Esophagus squamous epithelium (tissue), 4 donors: Measurements from ENCODE around the gene BANF2.

Experiments
- CTCF ChIP-seq, 6 experiments: fragments of 450-650 bp in 4 of 6; fragments of 200-600 bp in 2 of 6; sonication (generic) in 2 of 6; IDR thresholded peaks; one replicate each; pipeline ENCODE4 v1.5.1; 2016 to 2019; ENCODE audit warnings: antibody characterized with exemption in 6 of 6, mild to moderate bottlenecking in 4 of 6, moderate library complexity in 4 of 6
- POLR2A ChIP-seq, 4 donors: fragments of 450-650 bp; IDR thresholded peaks; one replicate each; pipeline ENCODE4 v1.6.1; 2017; ENCODE audit warnings: antibody characterized with exemption in 4 of 4, mild to moderate bottlenecking in 4 of 4, moderate library complexity in 3 of 4

- no peak for TF ChIP-seq CTCF (IDR thresholded peaks at IDR 0.05)
- TF ChIP-seq POLR2A (IDR thresholded peaks at IDR 0.05): no peak
These were observed 6.2 kb downstream of the BANF2 start for GRCh38 chr20:17705916-17706315.
